Skeletal muscle tissue (tissue), 4 donors: ENCODE measurements around the gene WASL. TPM values are rescaled to one million over a fixed set of nuclear protein-coding genes. Genes with fewer than 3 reads are reported as not detected.
"Not testable (repeated sequence)": the region's sequence is repeated elsewhere in the genome, so short reads cannot be mapped to it uniquely, and the experiment has no call there.

Source experiments
- H3K27ac ChIP-seq: one replicate; pipeline ENCODE4 v1.7.0; 2013; ENCODE audit warnings: mild to moderate bottlenecking, low read depth, low read length, inconsistent platforms
- H3K27me3 ChIP-seq, 3 donors: one replicate each; pipeline ENCODE4 v1.7.0; 2013; ENCODE audit warnings: low read length in 3 of 3; ENCODE audit not compliant: control insufficient read depth in 3 of 3, insufficient read depth in 3 of 3
- H3K36me3 ChIP-seq, 3 donors: one replicate each; pipeline ENCODE4 v1.7.0; 2013; ENCODE audit warnings: low read length in 3 of 3; ENCODE audit not compliant: control insufficient read depth in 3 of 3, insufficient read depth in 3 of 3
- H3K4me1 ChIP-seq, 3 donors: one replicate each; pipeline ENCODE4 v1.7.0; 2013; ENCODE audit warnings: low read length in 3 of 3, mild to moderate bottlenecking in 3 of 3; ENCODE audit not compliant: control insufficient read depth in 3 of 3, insufficient read depth in 3 of 3
- H3K4me3 ChIP-seq, 3 donors: one replicate each; pipeline ENCODE4 v1.7.0; 2013; ENCODE audit warnings: low read length in 3 of 3
- H3K9ac ChIP-seq, 3 donors: one replicate each; pipeline ENCODE4 v1.7.0; 2013; ENCODE audit warnings: low read length in 3 of 3, mild to moderate bottlenecking in 3 of 3, moderate library complexity in 2 of 3, low read depth in 1 of 3
- H3K9me3 ChIP-seq, 3 donors: one replicate each; pipeline ENCODE4 v1.7.0; 2013; ENCODE audit warnings: low read length in 3 of 3; ENCODE audit not compliant: control insufficient read depth in 3 of 3
- total RNA-seq: library from RNA; depleted of rRNA; stranded (reverse); fragments of >200 nt; gene quantifications from one replicate; pipeline ENCODE4 v1.2.3, GENCODE V29; 2014
- donor health status: Osteomylitis.

Gene WASL
- total RNA-seq, 1 donor from 2014 or later: 15.1 TPM

DNA sequence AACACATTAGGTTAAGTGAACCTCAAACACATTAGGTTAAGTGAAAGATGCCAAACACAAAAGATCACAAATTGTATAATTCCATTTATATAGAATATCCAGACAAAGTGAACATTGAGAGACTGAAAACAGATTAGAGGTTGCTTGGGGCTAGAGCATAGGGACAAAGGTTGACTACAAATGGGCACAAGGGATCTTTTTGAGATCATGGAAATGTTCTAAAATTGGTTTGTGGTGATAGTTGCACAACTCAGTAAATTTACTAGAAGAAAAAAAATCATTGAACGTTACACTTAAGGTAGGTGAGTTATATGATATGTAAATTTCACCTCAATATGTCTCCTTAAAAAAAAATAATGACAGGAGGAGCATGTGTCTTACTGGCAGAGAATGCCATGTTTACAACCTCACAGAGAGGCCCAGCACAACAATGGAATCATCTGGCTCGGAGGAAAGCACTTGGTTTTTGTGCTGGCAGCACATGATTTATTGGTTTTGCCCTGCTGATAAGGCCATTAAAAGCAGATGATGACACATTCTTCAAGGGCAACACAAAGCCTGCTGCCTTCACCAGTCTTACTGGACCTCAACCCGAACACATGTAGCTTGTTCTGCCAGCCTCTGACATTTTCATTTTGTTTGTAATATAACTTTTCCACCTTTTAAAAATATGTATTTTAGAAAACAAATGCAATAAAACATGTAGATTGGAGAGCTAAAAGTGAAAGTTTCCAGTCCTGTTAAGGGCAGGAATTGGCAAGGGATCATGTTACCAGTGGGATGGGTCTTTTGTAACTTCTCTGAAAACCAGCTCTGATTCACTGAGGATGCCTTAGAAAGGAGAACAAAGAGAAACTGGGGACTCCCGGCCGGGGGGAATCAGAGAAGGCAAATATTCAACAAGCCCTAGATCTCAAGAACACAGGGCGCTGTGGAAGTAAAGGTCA, 105.0 kb downstream of the WASL start:
- Histone ChIP-seq H3K4me1 (peaks cover 20 to 46% (median 29%) of the 10 kb centered on the region in 3 donors), H3K4me3 (peak overlapping the region; percentile 34 to 51 (median 46)), H3K9me3 (no peaks in the 10 kb centered on the region), H3K27me3 (no peaks in the 10 kb centered on the region), H3K9ac (peak overlapping the region; percentile 52 to 68 (median 67)), H3K27ac (peak overlapping the region; percentile 90), H3K36me3 (no peaks in the 10 kb centered on the region)

DNA sequence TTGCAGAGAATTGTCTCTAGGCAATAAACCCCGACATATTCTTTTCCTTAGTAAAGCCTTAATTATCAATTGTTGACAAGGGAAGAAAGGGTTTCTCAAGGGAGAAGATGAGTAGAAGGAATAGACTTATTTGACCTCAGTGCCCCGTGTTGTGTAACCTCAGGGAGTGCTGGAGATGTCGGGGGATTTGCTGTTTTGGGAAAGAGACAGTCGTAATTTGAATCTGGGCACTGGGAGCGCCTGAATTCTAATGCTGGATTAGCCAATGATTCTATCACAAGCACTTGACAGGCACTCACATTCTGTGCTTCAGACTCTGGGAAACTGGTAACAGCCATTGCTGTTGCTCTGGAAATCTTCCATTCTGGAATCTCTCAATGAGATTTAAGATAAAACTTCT, 106.9 kb downstream of the WASL start:
- peaks cover 16 to 37% (median 21%) of the 10 kb centered on the region in 3 donors for H3K4me1 ChIP-seq

DNA sequence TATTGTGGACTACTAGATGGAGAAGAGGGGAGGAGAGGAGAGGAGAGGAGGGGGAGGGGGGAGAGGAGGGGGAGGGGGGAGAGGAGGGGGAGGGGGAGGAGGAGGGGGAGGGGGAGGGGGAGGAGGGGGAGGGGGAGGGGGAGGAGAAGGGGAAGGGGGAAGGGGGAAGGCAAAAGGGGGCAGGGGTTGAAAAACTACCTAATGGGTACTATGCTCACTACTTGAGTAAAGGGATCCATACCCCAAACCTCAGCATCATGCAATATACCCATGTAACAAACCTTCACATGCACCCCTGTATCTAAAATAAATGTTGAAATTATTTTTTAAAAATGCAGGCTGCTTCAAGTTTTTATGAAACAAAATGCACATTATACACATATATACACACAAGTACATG, 108.2 kb downstream of the WASL start:
- H3K36me3 ChIP-seq: no peaks in the 10 kb centered on the region
- peak overlapping the region; percentile 90 for H3K27ac ChIP-seq
- no peak overlapping the region for H3K9ac ChIP-seq
- no peak overlapping the region for H3K4me3 ChIP-seq
- no peaks in the 10 kb centered on the region for H3K9me3 ChIP-seq
- H3K4me1 ChIP-seq: peaks cover 15 to 32% (median 18%) of the 10 kb centered on the region in 3 donors
- no peaks in the 10 kb centered on the region for H3K27me3 ChIP-seq

More for the DNA sequence above, 106.9 kb downstream of the WASL start:
- peak overlapping the region in 1 of 3 donors; percentile 52 for H3K9ac ChIP-seq
- H3K4me3 ChIP-seq: peak overlapping the region in 2 of 3 donors; percentile 33 to 63
- H3K36me3 ChIP-seq: no peaks in the 10 kb centered on the region
- H3K27ac ChIP-seq: peak overlapping the region; percentile 90
- no peaks in the 10 kb centered on the region for H3K27me3 ChIP-seq
- H3K9me3 ChIP-seq: no peaks in the 10 kb centered on the region

DNA sequence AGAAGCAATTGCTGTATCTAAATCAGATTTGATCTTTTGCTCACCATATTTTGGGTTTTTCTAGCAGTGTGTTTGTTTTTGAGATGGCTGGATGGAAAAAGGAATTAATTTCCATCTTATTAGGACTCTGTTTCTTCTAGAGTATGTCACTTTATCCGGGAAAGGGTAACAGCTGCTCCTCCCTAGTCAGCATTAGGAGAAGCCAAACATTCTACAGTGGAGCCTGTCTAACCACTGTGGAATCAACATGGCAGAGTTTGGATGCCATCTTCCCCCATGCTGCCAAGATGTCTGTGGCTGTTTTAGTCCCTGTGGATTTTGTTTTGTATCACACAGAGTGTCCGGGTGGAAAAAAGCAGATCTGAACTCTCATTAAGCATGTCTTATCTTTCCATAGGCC, 109.2 kb downstream of the WASL start:
- Histone ChIP-seq H3K9me3 (no peaks in the 10 kb centered on the region), H3K27me3 (no peaks in the 10 kb centered on the region), H3K36me3 (no peaks in the 10 kb centered on the region), H3K4me3 (peak overlapping the region in 2 of 3 donors; percentile 15 to 16), H3K9ac (peak overlapping the region in 1 of 3 donors; percentile 10), H3K27ac (peak overlapping the region; percentile 69), H3K4me1 (peaks cover 15 to 32% (median 16%) of the 10 kb centered on the region in 3 donors)

DNA sequence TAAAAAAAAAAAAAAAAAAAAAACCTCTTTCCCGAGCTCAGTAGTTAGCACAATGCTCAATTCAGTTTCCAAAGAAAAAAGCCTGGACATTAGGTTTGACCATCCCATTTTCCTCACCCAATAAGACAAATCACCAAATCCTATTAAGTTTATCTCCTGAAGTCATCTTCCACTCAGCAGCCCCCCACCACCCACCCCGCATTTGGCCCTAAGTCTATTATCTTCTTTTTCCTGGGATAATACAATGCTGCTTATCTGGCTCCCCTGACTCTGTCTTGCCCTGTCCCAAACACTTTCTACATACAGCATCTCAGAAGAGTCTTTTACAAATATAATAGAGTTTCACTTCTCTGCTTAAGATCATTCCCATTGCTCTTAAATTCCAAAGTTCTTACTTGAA, 110.9 kb downstream of the WASL start:
- H3K36me3 ChIP-seq: no peaks in the 10 kb centered on the region
- H3K9me3 ChIP-seq: no peaks in the 10 kb centered on the region
- H3K27me3 ChIP-seq: no peaks in the 10 kb centered on the region
- no peak overlapping the region for H3K27ac ChIP-seq
- no peak overlapping the region for H3K9ac ChIP-seq
- H3K4me1 ChIP-seq: peaks cover 11 to 31% (median 15%) of the 10 kb centered on the region in 3 donors
- no peak overlapping the region for H3K4me3 ChIP-seq

DNA sequence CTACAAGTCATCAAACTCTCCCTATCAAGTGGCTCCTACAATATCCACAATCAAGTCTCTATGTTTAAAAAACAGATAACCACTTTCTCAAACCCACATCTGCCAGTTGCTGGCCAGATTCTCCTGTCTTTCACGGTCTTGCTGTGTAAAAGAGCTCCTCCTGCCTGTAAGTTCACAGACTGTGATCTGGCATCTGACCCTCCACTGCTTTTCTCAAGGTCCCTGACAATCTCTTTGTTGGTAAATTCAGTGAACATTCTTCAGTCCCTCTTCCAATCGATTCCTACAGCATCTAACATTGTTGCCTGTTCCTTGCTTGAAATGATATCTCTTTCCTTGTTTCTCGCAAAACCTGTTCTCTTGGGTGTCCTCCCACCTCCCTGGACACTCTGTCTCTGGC, 111.6 kb downstream of the WASL start:
- Histone ChIP-seq H3K9me3 (no peaks in the 10 kb centered on the region), H3K27ac (peak overlapping the region; percentile 45), H3K36me3 (no peaks in the 10 kb centered on the region), H3K4me3 (peak overlapping the region in 1 of 3 donors; percentile 45), H3K27me3 (no peaks in the 10 kb centered on the region), H3K4me1 (peaks cover 7 to 27% (median 11%) of the 10 kb centered on the region in 3 donors), H3K9ac (peak overlapping the region in 2 of 3 donors; percentile 45 to 46)

DNA sequence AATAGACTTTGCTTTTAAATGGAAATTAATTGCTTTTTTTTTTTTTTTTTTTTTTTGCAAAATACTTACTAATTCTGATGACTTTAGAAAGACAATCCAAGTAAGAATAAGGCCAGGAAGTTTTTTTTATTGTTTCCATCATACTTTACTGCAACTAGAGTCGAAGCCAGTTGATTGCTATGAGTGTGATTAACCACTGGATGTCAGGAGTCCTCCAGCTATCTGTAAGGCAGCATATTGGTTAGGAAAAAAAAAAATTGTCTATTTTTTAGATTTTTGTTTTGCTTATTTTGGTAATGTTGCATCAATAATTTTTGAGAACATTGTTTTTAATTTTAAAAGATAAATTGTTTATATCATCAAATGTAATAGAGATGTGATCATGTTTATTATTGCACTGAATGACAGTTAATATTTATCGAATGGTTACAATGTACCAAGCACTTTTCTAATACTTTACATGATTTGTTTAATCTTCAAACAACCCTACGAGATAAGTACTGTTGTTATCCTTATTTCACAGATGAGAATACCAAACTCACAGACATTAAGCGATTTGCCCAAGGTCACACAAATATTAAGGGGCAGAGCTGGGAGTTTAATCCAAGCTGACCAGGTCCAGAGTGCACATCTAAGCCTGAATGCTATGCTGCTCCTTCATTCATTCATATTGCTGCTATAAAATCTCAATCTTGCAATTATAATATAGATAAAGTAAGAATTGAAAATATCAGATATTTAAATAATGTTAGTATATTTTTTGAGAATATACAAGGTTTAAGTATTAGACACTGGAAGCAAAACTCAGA, 113.0 kb downstream of the WASL start:
- H3K9ac ChIP-seq: peak overlapping the region in 1 of 3 donors; percentile 52
- H3K36me3 ChIP-seq: no peaks in the 10 kb centered on the region
- no peak overlapping the region for H3K27ac ChIP-seq
- H3K4me3 ChIP-seq: no peak overlapping the region
- no peaks in the 10 kb centered on the region for H3K27me3 ChIP-seq
- H3K4me1 ChIP-seq: peaks cover 3 to 18% (median 8%) of the 10 kb centered on the region in 3 donors
- no peaks in the 10 kb centered on the region for H3K9me3 ChIP-seq

DNA sequence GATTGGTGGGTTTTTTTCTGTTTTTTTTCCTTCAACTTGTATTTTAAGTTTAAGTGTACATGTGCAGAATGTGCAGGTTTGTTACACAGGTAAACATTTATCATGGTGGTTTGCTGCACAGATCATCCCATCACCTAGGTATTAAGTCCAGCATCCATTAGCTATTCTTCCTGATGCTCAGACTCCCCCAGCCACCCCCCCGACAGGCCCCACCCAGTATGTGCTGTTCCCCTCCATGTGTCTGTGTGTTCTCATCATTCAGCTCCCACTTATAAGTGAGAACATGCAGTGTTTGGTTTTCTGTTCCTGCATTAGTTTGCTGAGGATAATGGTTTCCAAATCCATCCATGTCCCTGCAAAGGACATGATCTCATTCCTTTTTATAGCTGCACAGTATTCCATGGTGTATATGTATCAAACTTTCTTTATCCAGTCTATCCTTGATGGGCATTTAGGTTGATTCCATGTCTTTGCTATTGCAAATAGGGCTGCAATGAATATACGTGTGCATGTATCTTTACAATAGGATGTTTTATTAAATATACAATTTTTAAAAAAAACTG, 114.7 kb downstream of the WASL start:
- H3K36me3 ChIP-seq, H3K9me3 ChIP-seq, H3K4me3 ChIP-seq, H3K27ac ChIP-seq, H3K9ac ChIP-seq, H3K4me1 ChIP-seq, H3K27me3 ChIP-seq: not testable (repeated sequence)

DNA sequence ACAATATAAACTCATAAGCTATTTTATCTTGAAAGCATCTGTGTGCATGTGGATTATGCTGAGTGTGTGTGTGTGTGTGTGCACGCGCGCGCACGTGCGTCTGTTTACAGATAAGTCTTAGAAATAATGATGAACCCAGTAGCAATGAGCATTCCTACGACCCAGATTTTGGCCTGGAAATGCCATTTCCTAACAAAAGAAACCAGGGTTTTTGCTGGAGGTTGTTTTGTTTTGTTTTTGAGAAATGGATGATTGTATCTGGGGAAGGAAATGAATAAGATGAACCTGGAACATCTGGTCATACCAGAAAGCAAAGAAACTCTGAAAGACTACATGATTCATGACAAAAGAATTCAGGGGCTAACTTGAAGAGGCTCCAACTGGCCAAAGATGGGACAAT, 115.2 kb downstream of the WASL start:
- H3K36me3 ChIP-seq: peaks cover 0 to 4% (median 4%) of the 10 kb centered on the region in 3 donors
- peaks cover 2 to 14% (median 8%) of the 10 kb centered on the region in 3 donors for H3K4me1 ChIP-seq

More for the DNA sequence above, 115.2 kb downstream of the WASL start:
- Histone ChIP-seq H3K4me3 (no peak overlapping the region), H3K27me3 (no peaks in the 10 kb centered on the region), H3K9me3 (no peaks in the 10 kb centered on the region), H3K9ac (no peak overlapping the region), H3K27ac (no peak overlapping the region)
